H1 (cell line): ENCODE results near the gene MDM1. TPM values are rescaled to one million over a fixed set of nuclear protein-coding genes. Genes with fewer than 3 reads are reported as not detected.
A peak's percentile ranks its signal among the peaks of the same experiment; 100 is the strongest.

ENCODE experiments used
- ATF2 ChIP-seq: IDR thresholded peaks from 2 replicates; pipeline ENCODE4 v1.6.1; 2012; ENCODE audit warnings: low read length, inconsistent platforms
- ATF3 ChIP-seq: IDR thresholded peaks from 2 replicates; pipeline ENCODE4 v1.6.1; 2011; ENCODE audit warnings: low read depth, mild to moderate bottlenecking, low read length; ENCODE audit not compliant: insufficient read depth
- CBX5 ChIP-seq: fragments of 300-800, 300-1000 bp; sonication (generic); IDR thresholded peaks from 2 replicates; pipeline ENCODE4 v1.7.1; 2016; ENCODE audit warnings: antibody characterized with exemption, low read length, low read depth
- CBX8 ChIP-seq: fragments of 300-800, 300-1000 bp; sonication (generic); IDR thresholded peaks from 2 replicates; pipeline ENCODE4 v1.7.1; 2016; ENCODE audit warnings: low read depth, low read length, borderline replicate concordance
- GABPA ChIP-seq: IDR thresholded peaks from 2 replicates; pipeline ENCODE4 v1.6.1; 2011; ENCODE audit warnings: mild to moderate bottlenecking, low read length, moderate library complexity, borderline replicate concordance; ENCODE audit not compliant: insufficient read depth
- HDAC6 ChIP-seq: IDR thresholded peaks from one replicate; pipeline ENCODE4 v1.7.1; 2012; ENCODE audit warnings: low read depth, mild to moderate bottlenecking, inconsistent platforms, low read length, moderate library complexity
- JUND ChIP-seq: IDR thresholded peaks from 2 replicates; pipeline ENCODE4 v1.6.1; 2011; ENCODE audit warnings: mild to moderate bottlenecking, improper control_type of control experiment, low read length
- KDM1A ChIP-seq: fragments of 200-600, 300-600 bp; sonication (generic); IDR thresholded peaks from 2 replicates; pipeline ENCODE4 v1.7.1; 2016; ENCODE audit warnings: mild to moderate bottlenecking, low read length, borderline replicate concordance
- KDM5A ChIP-seq: fragments of 200-600 bp; IDR thresholded peaks from 2 replicates; pipeline ENCODE4 v1.7.1; 2012; ENCODE audit warnings: mild to moderate bottlenecking, low read length, inconsistent platforms, mixed read lengths
- MAX ChIP-seq: IDR thresholded peaks from 2 replicates; pipeline ENCODE4 v1.6.1; 2012; ENCODE audit warnings: inconsistent platforms
- NRF1 ChIP-seq: IDR thresholded peaks from 2 replicates; pipeline ENCODE4 v1.6.1; 2011; ENCODE audit warnings: mild to moderate bottlenecking, low read depth, low read length, improper control_type of control experiment
- POU5F1 ChIP-seq: IDR thresholded peaks from 2 replicates; pipeline ENCODE4 v1.6.1; 2011; ENCODE audit warnings: low read depth, mild to moderate bottlenecking, low read length, moderate library complexity
- RBBP5 ChIP-seq: IDR thresholded peaks from 2 replicates; pipeline ENCODE4 v1.7.1; 2012; ENCODE audit warnings: low read depth, mild to moderate bottlenecking, inconsistent platforms, low read length, moderate library complexity, borderline replicate concordance
- SIRT6 ChIP-seq: IDR thresholded peaks from one replicate; pipeline ENCODE4 v1.7.1; 2012; ENCODE audit warnings: low read length, inconsistent platforms
- SIX5 ChIP-seq: IDR thresholded peaks from 2 replicates; pipeline ENCODE4 v1.6.1; 2011; ENCODE audit warnings: mild to moderate bottlenecking, low read depth, low read length
- TAF1 ChIP-seq: IDR thresholded peaks from 2 replicates; pipeline ENCODE4 v1.6.1; 2011; ENCODE audit warnings: mild to moderate bottlenecking, low read depth, low read length
- TAF7 ChIP-seq: optimal IDR thresholded peaks from 2 replicates; pipeline ENCODE3; 2011; ENCODE audit warnings: low read depth, mild to moderate bottlenecking, inconsistent platforms, low read length, moderate library complexity, borderline replicate concordance
- USF2 ChIP-seq: IDR thresholded peaks from 2 replicates; pipeline ENCODE4 v1.6.1; 2011; ENCODE audit warnings: low read length, improper control_type of control experiment
- YY1 ChIP-seq: IDR thresholded peaks from 2 replicates; pipeline ENCODE4 v1.6.1; 2011; ENCODE audit warnings: low read depth, mild to moderate bottlenecking, low read length
- polyA plus RNA-seq, 7 experiments: library from polyadenylated mRNA; depleted of rRNA in 3 of 7; stranded (reverse) in 5 of 7; unstranded in 2 of 7; fragments of >200 nt in 5 of 7; fragments of 200-250 nt in 2 of 7; gene quantifications; 1 replicate in 5 of 7; 2 replicates in 1 of 7; 4 replicates in 1 of 7; pipeline versions ENCODE4 v1.2.1 to v1.2.3, GENCODE V29; 2011 to 2013; ENCODE audit warnings: missing spikeins in 2 of 7, mixed read lengths in 2 of 7
- total RNA-seq: library from RNA; stranded (reverse); fragmentation: NEBNext Ultra II Directional; extraction: Animal tissue kit (Norgen Biotek cat#: 25700); gene quantifications from 2 replicates; pipeline ENCODE4 v1.2.1, GENCODE V29; 2021

The MDM1 gene
- total and polyA plus RNA-seq, 2 of the 8 experiments (the other 6 are each of a cell fraction or from before 2014, with no cell fraction given) = 3.1 to 10.7 TPM

- TF ChIP-seq USF2 = no peak
- 0 out of 2 replicates have a peak, but pooled peaks have one; percentile 45 for TF ChIP-seq YY1
- no peak for TF ChIP-seq KDM5A
- TF ChIP-seq CBX8 = no peak
- TF ChIP-seq SIRT6 = no peak
- TF ChIP-seq CBX5 = no peak
- TF ChIP-seq SIX5 = no peak
- TF ChIP-seq ATF2 = no peak
- TF ChIP-seq HDAC6 = no peak
- TF ChIP-seq ATF3 = no peak
- TF ChIP-seq GABPA = no peak
- no peak for TF ChIP-seq TAF7
- TF ChIP-seq NRF1 = peak; percentile 32; the same call in 1 of the 2 replicates
- TF ChIP-seq POU5F1 = no peak
- TF ChIP-seq TAF1 = peak; percentile 41; the same call in 1 of the 2 replicates
- TF ChIP-seq RBBP5 = no peak
- no peak for TF ChIP-seq KDM1A
- no peak for TF ChIP-seq JUND
- peak; percentile 35; the same call in 1 of the 2 replicates for TF ChIP-seq MAX
Measured at GRCh38 chr12:68331869-68332727, at the start of gene MDM1 (continued).
